Gastrocnemius medialis (tissue), 4 donors: ENCODE data around the gene CIDEA. TPM values are rescaled to one million over a fixed set of nuclear protein-coding genes. Genes with fewer than 3 reads are reported as not detected.

Experiments used
- ATAC-seq, 2 donors: fragments of 150-250 bp; one replicate each; pipeline ENCODE4 v1.9.1; 2016
- DNase-seq, 2 donors: peaks; one replicate each; pipeline ENCODE4 v3.0.0-alpha.2; 2019
- H3K27ac ChIP-seq, 4 donors: fragments of 200-600 bp; sonication (generic); 1 replicate in 1 of 4; 2 replicates in 3 of 4; pipeline ENCODE4 v1.5.1; 2016 to 2018; ENCODE audit warnings: mild to moderate bottlenecking in 2 of 4, moderate library complexity in 1 of 4
- H3K27me3 ChIP-seq, 3 donors: fragments of 200-600 bp; sonication (generic) in 2 of 3; 1 replicate in 1 of 3; 2 replicates in 2 of 3; pipeline versions ENCODE4 v1.5.1 to v1.6.0; 2016 to 2019; ENCODE audit warnings: mild to moderate bottlenecking in 1 of 3, moderate library complexity in 1 of 3
- H3K36me3 ChIP-seq, 2 donors: fragments of 200-600 bp; sonication (generic) in 1 of 2; one replicate each; pipeline ENCODE4 v1.5.1; 2017 to 2018
- H3K4me1 ChIP-seq, 2 donors: fragments of 200-600 bp; sonication (generic) in 1 of 2; one replicate each; pipeline ENCODE4 v1.5.1; 2016 to 2017; ENCODE audit warnings: mild to moderate bottlenecking in 2 of 2
- H3K4me3 ChIP-seq, 4 donors: fragments of 200-600 bp; sonication (generic) in 3 of 4; 1 replicate in 1 of 4; 2 replicates in 3 of 4; pipeline ENCODE4 v1.5.1; 2016 to 2019; ENCODE audit warnings: mild to moderate bottlenecking in 2 of 4
- H3K9me3 ChIP-seq, 3 donors: fragments of 200-600 bp; sonication (generic) in 2 of 3; 1 replicate in 1 of 3; 2 replicates in 2 of 3; pipeline ENCODE4 v1.5.1; 2016 to 2019
- CTCF ChIP-seq, 5 experiments: fragments of 450-650 bp in 3 of 5; fragments of 200-600 bp in 2 of 5; sonication (generic) in 2 of 5; IDR thresholded peaks in 4 of 5; conservative IDR thresholded peaks in 1 of 5; 1 replicate in 4 of 5; 2 replicates in 1 of 5; pipeline ENCODE4 v1.5.1; 2016 to 2019; ENCODE audit warnings: antibody characterized with exemption in 5 of 5, mild to moderate bottlenecking in 3 of 5, moderate library complexity in 3 of 5
- POLR2A ChIP-seq, 2 donors: fragments of 450-650 bp; IDR thresholded peaks; one replicate each; pipeline ENCODE4 v1.6.1; 2017; ENCODE audit warnings: antibody characterized with exemption in 2 of 2, mild to moderate bottlenecking in 2 of 2, moderate library complexity in 2 of 2
- in situ Hi-C, 4 donors: fragments of 200-750 bp; cut with MboI; loops; one replicate each; pipeline versions ENCODE4 v1.15.0 to v1.8.0; 2017; ENCODE audit warnings: low sequenced_read_pairs in 4 of 4
- intact Hi-C: fragments of 100-400 bp; cut with DNase I; formaldehyde crosslinking; loops from one replicate; pipeline ENCODE4 v1.15.1; 2023; ENCODE audit warnings: low total_unique reads
- total RNA-seq, 4 donors: library from RNA; depleted of rRNA; stranded (reverse); fragments of >200 nt; gene quantifications; one replicate each; pipeline versions ENCODE4 v1.1.0 to v1.2.3, GENCODE V29; 2016

CIDEA gene
- total RNA-seq, 4 donors from 2014 or later = 0.33 to 7.4 TPM; not detected in 2

- no peak overlapping the region for H3K4me3 ChIP-seq
- H3K4me1 ChIP-seq = peaks cover 4 to 13% of the 10 kb centered on the region in 2 donors
- ATAC-seq = no peak
- H3K36me3 ChIP-seq = no peaks in the 10 kb centered on the region
- in situ Hi-C loops = no loop called here
- DNase-seq = no peak
- no peaks in the 10 kb centered on the region for H3K9me3 ChIP-seq
- H3K27ac ChIP-seq = no peak overlapping the region
- intact Hi-C loops = loop anchor here (5.0 kb wide), 1 partner anchor 32 kb away; no protein-coding TSS in a partner anchor
- TF ChIP-seq POLR2A (IDR thresholded peaks at IDR 0.05) = no peak
- no peak for TF ChIP-seq CTCF (IDR thresholded peaks at IDR 0.05 in 4 of 5, conservative IDR thresholded peaks at IDR 0.05 in 1 of 5)
- peaks cover 20 to 30% (median 20%) of the 10 kb centered on the region in 3 donors for H3K27me3 ChIP-seq
These were observed 50.4 kb downstream of the CIDEA start for GRCh38 chr18:12304351-12305210.

GRCh38 chr18:12305211-12305610 lies 51.0 kb downstream of the CIDEA start:
- H3K4me3 ChIP-seq = no peak overlapping the region
- TF ChIP-seq CTCF (IDR thresholded peaks at IDR 0.05 in 4 of 5, conservative IDR thresholded peaks at IDR 0.05 in 1 of 5) = no peak
- TF ChIP-seq POLR2A (IDR thresholded peaks at IDR 0.05) = no peak
- no peaks in the 10 kb centered on the region for H3K36me3 ChIP-seq
- peaks cover 20 to 31% (median 22%) of the 10 kb centered on the region in 3 donors for H3K27me3 ChIP-seq
- in situ Hi-C loops = no loop called here
- ATAC-seq = no peak
- H3K27ac ChIP-seq = no peak overlapping the region
- DNase-seq = no peak
- no peaks in the 10 kb centered on the region for H3K9me3 ChIP-seq
- H3K4me1 ChIP-seq = peaks cover 6 to 18% of the 10 kb centered on the region in 2 donors
- intact Hi-C loops = loop anchor here (5.0 kb wide), 1 partner anchor 33 kb away; no protein-coding TSS in a partner anchor

- no peaks in the 10 kb centered on the region for H3K9me3 ChIP-seq
- H3K4me3 ChIP-seq = no peak overlapping the region
- DNase-seq = no peak
- in situ Hi-C loops = no loop called here
- peaks cover 6 to 18% of the 10 kb centered on the region in 2 donors for H3K4me1 ChIP-seq
- TF ChIP-seq POLR2A (IDR thresholded peaks at IDR 0.05) (no peak), CTCF (IDR thresholded peaks at IDR 0.05 in 4 of 5, conservative IDR thresholded peaks at IDR 0.05 in 1 of 5) (no peak)
- peaks cover 20 to 31% (median 22%) of the 10 kb centered on the region in 3 donors for H3K27me3 ChIP-seq
- H3K27ac ChIP-seq = no peak overlapping the region
- H3K36me3 ChIP-seq = no peaks in the 10 kb centered on the region
- intact Hi-C loops = loop anchor here (5.0 kb wide), 1 partner anchor 34 kb away; no protein-coding TSS in a partner anchor
- ATAC-seq = no peak
These were observed 51.9 kb downstream of the CIDEA start for GRCh38 chr18:12305930-12306629.

GRCh38 chr18:12306752-12307700 lies 52.9 kb downstream of the CIDEA start:
- H3K4me3 ChIP-seq = peak overlapping the region; percentile 44 to 66 (median 53)
- H3K4me1 ChIP-seq = peaks cover 6 to 18% of the 10 kb centered on the region in 2 donors
- intact Hi-C loops = loop anchor here (5.0 kb wide), 1 partner anchor 35 kb away; no protein-coding TSS in a partner anchor

More at GRCh38 chr18:12306752-12307700, 52.9 kb downstream of the CIDEA start:
- ATAC-seq = peak; percentile 39 to 48
- TF ChIP-seq POLR2A (IDR thresholded peaks at IDR 0.05) (no peak), CTCF (IDR thresholded peaks at IDR 0.05 in 4 of 5, conservative IDR thresholded peaks at IDR 0.05 in 1 of 5) (no peak)
- H3K27ac ChIP-seq = peak overlapping the region; percentile 72 to 87 (median 79)
- peaks cover 0 to under 1% (median 0%) of the 10 kb centered on the region in 3 donors for H3K9me3 ChIP-seq
- H3K27me3 ChIP-seq = peaks cover 20 to 31% (median 22%) of the 10 kb centered on the region in 3 donors
- peak in 1 of 2 donors; percentile 17 for DNase-seq
- in situ Hi-C loops = no loop called here
- peaks cover 0 to 8% of the 10 kb centered on the region in 2 donors for H3K36me3 ChIP-seq
